ENCODE measurements around the gene CLDN11. TPM values are rescaled to one million over a fixed set of nuclear protein-coding genes. Genes with fewer than 3 reads are reported as not detected.

CLDN11 gene
- total and polyA plus RNA-seq, 2 of the 8 experiments (the other 6 are each of a cell fraction or from before 2014, with no cell fraction given): 4.8 to 12.5 TPM

GRCh38 chr3:170465955-170466354 lies 47.3 kb downstream of the CLDN11 start (continued):
- TF ChIP-seq TEAD4 (IDR thresholded peaks at IDR 0.05; ENCODE audit: low read depth, low read length): no peak

Measured in H1 (cell line).